RPMI8226 (cell line): ENCODE data around the gene SPATA7.

Source experiments
- DNase-seq: peaks from one replicate; pipeline ENCODE4 v3.0.0-alpha.2; 2015

SPATA7 gene

GRCh38 chr14:88421286-88421685, 35.8 kb downstream of the SPATA7 start:
- DNase-seq, result no peak

GRCh38 chr14:88422047-88422446, 36.6 kb downstream of the SPATA7 start:
- no peak for DNase-seq

GRCh38 chr14:88422919-88423650, 37.6 kb downstream of the SPATA7 start:
- DNase-seq, result no peak

GRCh38 chr14:88424573-88424972, 39.1 kb downstream of the SPATA7 start:
- DNase-seq, result no peak

GRCh38 chr14:88426271-88426670, 40.8 kb downstream of the SPATA7 start:
- DNase-seq, result no peak

- no peak for DNase-seq
Observed at GRCh38 chr14:88430976-88431375, 45.5 kb downstream of the SPATA7 start.

- DNase-seq, result no peak
Observed at GRCh38 chr14:88437658-88438057, 52.2 kb downstream of the SPATA7 start.

GRCh38 chr14:88439088-88439487, 53.6 kb downstream of the SPATA7 start:
- DNase-seq, result no peak

- no peak for DNase-seq
Observed at GRCh38 chr14:88452231-88452630, 66.8 kb downstream of the SPATA7 start.

GRCh38 chr14:88454886-88455285, 69.4 kb downstream of the SPATA7 start:
- no peak for DNase-seq

GRCh38 chr14:88463318-88463717, 77.9 kb downstream of the SPATA7 start:
- DNase-seq, result no peak

- no peak for DNase-seq
Observed at GRCh38 chr14:88468406-88468805, 82.9 kb downstream of the SPATA7 start.

- DNase-seq, result no peak
Observed at GRCh38 chr14:88470542-88471440, 85.3 kb downstream of the SPATA7 start.

GRCh38 chr14:88473791-88474190, 88.3 kb downstream of the SPATA7 start:
- DNase-seq, result no peak

GRCh38 chr14:88476214-88476774, 90.8 kb downstream of the SPATA7 start:
- no peak for DNase-seq

GRCh38 chr14:88476825-88477224, 91.4 kb downstream of the SPATA7 start:
- DNase-seq, result no peak

- DNase-seq, result no peak
Observed at GRCh38 chr14:88477513-88478250, 92.2 kb downstream of the SPATA7 start.

GRCh38 chr14:88478931-88479330, 93.5 kb downstream of the SPATA7 start:
- DNase-seq, result no peak

- no peak for DNase-seq
Observed at GRCh38 chr14:88479574-88479987, 94.1 kb downstream of the SPATA7 start.

- DNase-seq, result no peak
Observed at GRCh38 chr14:88481059-88481458, 95.6 kb downstream of the SPATA7 start.

- no peak for DNase-seq
Observed at GRCh38 chr14:88481794-88482193, 96.3 kb downstream of the SPATA7 start.

- no peak for DNase-seq
Observed at GRCh38 chr14:88482524-88482923, 97.1 kb downstream of the SPATA7 start.
